Measurements from ENCODE around the gene MMP24. TPM values are rescaled to one million over a fixed set of nuclear protein-coding genes. Genes with fewer than 3 reads are reported as not detected.

The MMP24 gene
- total and polyA plus RNA-seq, 2 donors = 0.05 to 0.11 TPM

DNA sequence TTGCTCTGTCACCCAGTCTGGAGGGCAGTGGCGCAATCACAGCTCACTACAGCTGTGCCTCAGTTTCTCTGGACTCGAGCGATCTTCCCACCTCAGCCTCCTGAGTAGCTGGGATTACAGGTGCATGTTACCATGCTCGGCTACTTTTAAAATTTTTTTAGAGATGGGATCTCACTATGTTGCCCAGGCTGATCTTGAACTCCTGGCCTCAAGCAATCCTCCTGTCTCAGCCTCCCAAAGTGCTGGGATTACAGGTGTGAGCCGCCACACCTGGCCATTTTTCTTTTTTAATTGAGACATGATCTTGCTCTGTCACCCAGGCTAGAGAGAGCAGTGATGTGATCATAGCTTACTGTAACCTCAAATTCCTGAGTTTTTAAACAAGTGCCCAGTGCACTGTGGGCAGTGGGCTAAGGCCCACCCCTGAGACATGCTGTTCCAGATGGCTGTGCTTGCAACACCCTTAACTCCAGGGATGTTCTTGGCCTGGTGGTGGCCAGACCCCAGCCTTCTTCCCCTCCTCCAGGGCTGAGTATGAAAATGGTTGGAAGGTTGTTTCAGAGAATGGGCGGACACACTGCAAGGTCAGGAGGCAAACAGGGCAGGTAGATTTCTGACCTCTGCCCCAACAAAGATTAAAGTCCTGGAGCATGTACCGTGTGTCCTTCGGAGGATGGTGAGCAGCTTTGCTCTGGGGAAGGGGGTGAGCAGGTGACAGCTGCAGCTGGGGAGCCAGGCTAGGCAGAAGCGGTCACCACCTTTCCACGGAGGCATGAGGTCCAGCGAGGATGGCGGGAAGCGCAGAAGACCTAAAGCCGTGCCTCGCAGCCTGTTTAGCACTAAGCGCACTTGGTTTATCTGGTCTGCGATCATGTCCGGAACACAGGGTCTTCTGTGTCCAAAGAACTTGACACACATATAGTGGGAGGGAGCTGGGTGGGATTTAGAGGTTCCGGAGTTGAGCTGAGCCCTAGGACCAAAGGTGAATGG, 67.1 kb downstream of the MMP24 start:
- Histone ChIP-seq H3K9me3 (ENCODE audit: control insufficient read depth in 2 of 2, insufficient read depth in 1 of 2, low read length in 1 of 2) (no peaks in the 10 kb centered on the region), H3K4me3 (ENCODE audit: low read length in 2 of 2) (no peak overlapping the region), H3K27ac (ENCODE audit: low read depth in 1 of 2, low read length in 1 of 2) (no peak overlapping the region), H3K27me3 (ENCODE audit: control insufficient read depth in 2 of 2, insufficient read depth in 1 of 2, low read length in 1 of 2) (peaks cover 0 to 9% of the 10 kb centered on the region in 2 donors), H3K4me1 (ENCODE audit: control insufficient read depth in 2 of 2, insufficient read depth in 2 of 2, low read length in 2 of 2) (no peaks in the 10 kb centered on the region), H3K36me3 (ENCODE audit: control insufficient read depth in 2 of 2, insufficient read depth in 2 of 2, low read length in 1 of 2) (no peaks in the 10 kb centered on the region)
- DNase-seq (ENCODE audit: low read depth in 6 of 9, low spot score in 9 of 9) = no peak
- WGBS = 92% methylated on average over 19 of the region's 19 CpGs

GRCh38 chr20:35294293-35294685, 67.8 kb downstream of the MMP24 start:
- no peaks in the 10 kb centered on the region for H3K4me1 ChIP-seq (ENCODE audit: control insufficient read depth in 2 of 2, insufficient read depth in 2 of 2, low read length in 2 of 2)

DNA sequence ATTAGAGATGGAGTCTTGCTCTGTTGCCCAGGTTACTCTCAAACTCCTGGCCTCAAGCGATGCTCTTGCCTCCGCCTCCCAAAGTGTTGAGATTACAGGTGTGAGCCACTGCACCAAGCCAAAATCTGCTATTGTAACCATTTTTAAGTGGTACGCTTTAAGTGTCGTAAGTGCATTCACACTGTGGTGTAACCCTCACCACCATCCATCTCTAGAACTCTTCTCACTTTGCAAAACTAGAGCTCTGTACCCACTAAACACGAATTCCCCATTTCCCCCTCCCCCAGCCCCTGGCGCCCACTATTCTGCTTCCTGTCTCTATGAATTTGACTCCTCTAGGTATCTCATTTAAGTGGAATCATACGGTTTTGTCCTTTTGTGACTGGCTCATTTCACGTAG, 68.6 kb downstream of the MMP24 start:
- no peak for DNase-seq (ENCODE audit: low read depth in 6 of 9, low spot score in 9 of 9)
- no peak overlapping the region for H3K4me3 ChIP-seq (ENCODE audit: low read length in 2 of 2)
- H3K4me1 ChIP-seq (ENCODE audit: control insufficient read depth in 2 of 2, insufficient read depth in 2 of 2, low read length in 2 of 2) = no peaks in the 10 kb centered on the region
- H3K27me3 ChIP-seq (ENCODE audit: control insufficient read depth in 2 of 2, insufficient read depth in 1 of 2, low read length in 1 of 2) = peaks cover 0 to 6% of the 10 kb centered on the region in 2 donors
- H3K36me3 ChIP-seq (ENCODE audit: control insufficient read depth in 2 of 2, insufficient read depth in 2 of 2, low read length in 1 of 2) = no peaks in the 10 kb centered on the region
- WGBS = 75% methylated on average over 8 of the region's 8 CpGs
- H3K27ac ChIP-seq (ENCODE audit: low read depth in 1 of 2, low read length in 1 of 2) = no peak overlapping the region
- no peaks in the 10 kb centered on the region for H3K9me3 ChIP-seq (ENCODE audit: control insufficient read depth in 2 of 2, insufficient read depth in 1 of 2, low read length in 1 of 2)

More at GRCh38 chr20:35294293-35294685, 67.8 kb downstream of the MMP24 start:
- no peak for DNase-seq (ENCODE audit: low read depth in 6 of 9, low spot score in 9 of 9)
- no peak overlapping the region for H3K27ac ChIP-seq (ENCODE audit: low read depth in 1 of 2, low read length in 1 of 2)
- peaks cover 0 to 6% of the 10 kb centered on the region in 2 donors for H3K27me3 ChIP-seq (ENCODE audit: control insufficient read depth in 2 of 2, insufficient read depth in 1 of 2, low read length in 1 of 2)
- 92% methylated on average over 5 of the region's 5 CpGs for WGBS
- no peaks in the 10 kb centered on the region for H3K36me3 ChIP-seq (ENCODE audit: control insufficient read depth in 2 of 2, insufficient read depth in 2 of 2, low read length in 1 of 2)
- H3K4me3 ChIP-seq (ENCODE audit: low read length in 2 of 2) = no peak overlapping the region
- H3K9me3 ChIP-seq (ENCODE audit: control insufficient read depth in 2 of 2, insufficient read depth in 1 of 2, low read length in 1 of 2) = no peaks in the 10 kb centered on the region

- WGBS = 97% methylated on average over 8 of the region's 8 CpGs
- H3K9me3 ChIP-seq (ENCODE audit: control insufficient read depth in 2 of 2, insufficient read depth in 1 of 2, low read length in 1 of 2) = no peaks in the 10 kb centered on the region
- DNase-seq (ENCODE audit: low read depth in 6 of 9, low spot score in 9 of 9) = no peak
- H3K27me3 ChIP-seq (ENCODE audit: control insufficient read depth in 2 of 2, insufficient read depth in 1 of 2, low read length in 1 of 2) = peaks cover 0 to 6% of the 10 kb centered on the region in 2 donors
- H3K36me3 ChIP-seq (ENCODE audit: control insufficient read depth in 2 of 2, insufficient read depth in 2 of 2, low read length in 1 of 2) = no peaks in the 10 kb centered on the region
- H3K4me1 ChIP-seq (ENCODE audit: control insufficient read depth in 2 of 2, insufficient read depth in 2 of 2, low read length in 2 of 2) = no peaks in the 10 kb centered on the region
- no peak overlapping the region for H3K27ac ChIP-seq (ENCODE audit: low read depth in 1 of 2, low read length in 1 of 2)
- no peak overlapping the region for H3K4me3 ChIP-seq (ENCODE audit: low read length in 2 of 2)
Measured at GRCh38 chr20:35295674-35296073, 69.2 kb downstream of the MMP24 start.

GRCh38 chr20:35296101-35296554, 69.6 kb downstream of the MMP24 start:
- Histone ChIP-seq H3K4me1 (ENCODE audit: control insufficient read depth in 2 of 2, insufficient read depth in 2 of 2, low read length in 2 of 2) (no peaks in the 10 kb centered on the region), H3K4me3 (ENCODE audit: low read length in 2 of 2) (no peak overlapping the region), H3K27me3 (ENCODE audit: control insufficient read depth in 2 of 2, insufficient read depth in 1 of 2, low read length in 1 of 2) (peaks cover 0 to 6% of the 10 kb centered on the region in 2 donors), H3K27ac (ENCODE audit: low read depth in 1 of 2, low read length in 1 of 2) (no peak overlapping the region), H3K9me3 (ENCODE audit: control insufficient read depth in 2 of 2, insufficient read depth in 1 of 2, low read length in 1 of 2) (no peaks in the 10 kb centered on the region), H3K36me3 (ENCODE audit: control insufficient read depth in 2 of 2, insufficient read depth in 2 of 2, low read length in 1 of 2) (no peaks in the 10 kb centered on the region)
- 78% methylated on average over 9 of the region's 9 CpGs for WGBS
- DNase-seq (ENCODE audit: low read depth in 6 of 9, low spot score in 9 of 9) = no peak

DNA sequence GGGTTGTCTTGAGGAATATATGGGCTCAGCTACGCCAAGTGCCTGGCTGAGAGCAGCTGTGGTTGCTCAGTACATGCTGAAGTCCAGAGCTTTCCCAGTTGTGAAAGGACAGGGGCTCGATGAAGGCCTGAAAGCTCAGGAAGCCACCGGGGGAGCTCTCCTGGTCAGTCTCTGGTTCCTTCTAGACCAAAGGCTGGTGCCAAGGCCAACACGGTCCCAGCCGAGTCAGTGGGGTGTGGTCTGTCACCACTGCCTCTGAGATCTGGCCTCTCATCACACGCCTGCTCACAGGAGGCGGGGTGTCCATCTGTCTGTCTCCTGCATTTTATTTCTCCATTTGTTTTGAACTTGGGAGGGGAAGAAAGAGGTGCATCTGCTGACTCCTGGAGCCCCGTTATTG, 70.7 kb downstream of the MMP24 start:
- no peaks in the 10 kb centered on the region for H3K9me3 ChIP-seq (ENCODE audit: control insufficient read depth in 2 of 2, insufficient read depth in 1 of 2, low read length in 1 of 2)
- no peak overlapping the region for H3K27ac ChIP-seq (ENCODE audit: low read depth in 1 of 2, low read length in 1 of 2)
- H3K36me3 ChIP-seq (ENCODE audit: control insufficient read depth in 2 of 2, insufficient read depth in 2 of 2, low read length in 1 of 2) = no peaks in the 10 kb centered on the region

DNA sequence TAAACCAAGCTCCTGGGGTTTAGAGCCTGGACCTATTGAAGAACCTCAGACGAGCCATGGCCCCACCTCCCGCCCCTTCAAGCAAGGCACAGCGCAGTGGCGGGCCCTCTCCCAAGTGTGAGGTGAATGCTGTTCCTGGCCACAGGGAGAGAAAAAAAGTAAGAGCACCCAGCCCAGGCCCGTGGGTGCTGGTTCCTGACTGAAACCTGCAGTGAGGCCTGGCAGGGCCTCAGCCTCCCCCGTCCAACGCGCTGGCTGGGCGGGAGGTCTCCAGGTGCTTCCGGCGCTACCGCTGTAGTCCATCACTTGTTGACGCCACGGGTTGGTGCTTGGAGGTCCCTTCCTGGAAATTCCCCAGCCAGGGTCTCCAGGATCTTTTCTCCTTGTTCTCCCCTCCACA, 71.2 kb downstream of the MMP24 start:
- no peaks in the 10 kb centered on the region for H3K9me3 ChIP-seq (ENCODE audit: control insufficient read depth in 2 of 2, insufficient read depth in 1 of 2, low read length in 1 of 2)
- peaks cover 0 to 4% of the 10 kb centered on the region in 2 donors for H3K27me3 ChIP-seq (ENCODE audit: control insufficient read depth in 2 of 2, insufficient read depth in 1 of 2, low read length in 1 of 2)
- H3K4me1 ChIP-seq (ENCODE audit: control insufficient read depth in 2 of 2, insufficient read depth in 2 of 2, low read length in 2 of 2) = no peaks in the 10 kb centered on the region
- H3K36me3 ChIP-seq (ENCODE audit: control insufficient read depth in 2 of 2, insufficient read depth in 2 of 2, low read length in 1 of 2) = no peaks in the 10 kb centered on the region
- no peak for DNase-seq (ENCODE audit: low read depth in 6 of 9, low spot score in 9 of 9)
- no peak overlapping the region for H3K4me3 ChIP-seq (ENCODE audit: low read length in 2 of 2)
- WGBS = 94% methylated on average over 14 of the region's 14 CpGs
- no peak overlapping the region for H3K27ac ChIP-seq (ENCODE audit: low read depth in 1 of 2, low read length in 1 of 2)

More for the DNA sequence above, 70.7 kb downstream of the MMP24 start:
- 88% methylated on average over 8 of the region's 8 CpGs for WGBS
- H3K4me3 ChIP-seq (ENCODE audit: low read length in 2 of 2) = no peak overlapping the region
- H3K27me3 ChIP-seq (ENCODE audit: control insufficient read depth in 2 of 2, insufficient read depth in 1 of 2, low read length in 1 of 2) = peaks cover 0 to 6% of the 10 kb centered on the region in 2 donors
- H3K4me1 ChIP-seq (ENCODE audit: control insufficient read depth in 2 of 2, insufficient read depth in 2 of 2, low read length in 2 of 2) = no peaks in the 10 kb centered on the region
- DNase-seq (ENCODE audit: low read depth in 6 of 9, low spot score in 9 of 9) = no peak

DNA sequence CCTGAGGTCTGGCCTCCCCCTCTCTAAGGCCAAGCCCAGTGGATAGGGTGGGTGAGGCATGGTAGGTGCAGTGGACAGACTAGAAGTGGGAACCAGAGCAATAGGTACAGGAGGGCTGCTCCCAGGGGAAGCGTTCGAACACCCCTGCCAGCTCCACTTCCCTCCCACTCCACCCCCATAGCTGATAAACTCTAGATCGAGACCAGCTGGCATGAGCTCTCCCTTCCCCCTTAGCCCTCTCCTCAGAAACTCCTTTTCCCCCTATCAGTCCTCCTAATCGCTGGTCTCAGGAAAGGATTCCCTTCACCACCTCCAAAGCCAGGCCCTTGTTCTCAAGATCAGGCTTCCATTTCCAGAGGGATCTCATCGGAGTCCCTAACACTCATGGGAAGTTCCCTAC, 71.8 kb downstream of the MMP24 start:
- Histone ChIP-seq H3K9me3 (ENCODE audit: control insufficient read depth in 2 of 2, insufficient read depth in 1 of 2, low read length in 1 of 2) (no peaks in the 10 kb centered on the region), H3K36me3 (ENCODE audit: control insufficient read depth in 2 of 2, insufficient read depth in 2 of 2, low read length in 1 of 2) (peaks cover 0 to under 1% of the 10 kb centered on the region in 2 donors), H3K4me1 (ENCODE audit: control insufficient read depth in 2 of 2, insufficient read depth in 2 of 2, low read length in 2 of 2) (no peaks in the 10 kb centered on the region), H3K4me3 (ENCODE audit: low read length in 2 of 2) (no peak overlapping the region), H3K27ac (ENCODE audit: low read depth in 1 of 2, low read length in 1 of 2) (no peak overlapping the region), H3K27me3 (ENCODE audit: control insufficient read depth in 2 of 2, insufficient read depth in 1 of 2, low read length in 1 of 2) (peaks cover 0 to 4% of the 10 kb centered on the region in 2 donors)
- 85% methylated on average over 5 of the region's 5 CpGs for WGBS
- DNase-seq (ENCODE audit: low read depth in 6 of 9, low spot score in 9 of 9) = no peak

DNA sequence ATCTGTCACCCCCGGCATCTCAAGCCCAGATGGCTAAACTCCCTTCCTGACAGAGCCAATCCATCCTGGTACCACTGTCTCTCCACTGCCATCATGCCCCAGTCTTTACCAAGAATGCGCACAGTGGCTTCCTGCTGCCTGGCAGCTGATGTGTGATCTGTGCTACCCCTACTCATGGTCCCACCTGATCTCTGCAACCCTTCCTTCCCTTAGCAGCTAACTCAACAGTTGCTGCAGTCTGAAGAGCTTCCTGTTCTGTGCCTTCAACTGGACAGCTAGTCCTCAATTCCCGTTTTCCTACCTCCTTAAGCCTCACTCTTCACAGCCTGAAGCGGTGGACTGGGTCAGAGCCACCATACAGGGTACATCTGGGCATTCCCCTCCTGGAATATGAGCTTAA, 73.3 kb downstream of the MMP24 start:
- Histone ChIP-seq H3K4me3 (ENCODE audit: low read length in 2 of 2) (no peak overlapping the region), H3K9me3 (ENCODE audit: control insufficient read depth in 2 of 2, insufficient read depth in 1 of 2, low read length in 1 of 2) (peaks cover 0 to 3% of the 10 kb centered on the region in 2 donors), H3K36me3 (ENCODE audit: control insufficient read depth in 2 of 2, insufficient read depth in 2 of 2, low read length in 1 of 2) (peaks cover 0 to 5% of the 10 kb centered on the region in 2 donors), H3K27ac (ENCODE audit: low read depth in 1 of 2, low read length in 1 of 2) (no peak overlapping the region), H3K27me3 (ENCODE audit: control insufficient read depth in 2 of 2, insufficient read depth in 1 of 2, low read length in 1 of 2) (peaks cover 0 to 4% of the 10 kb centered on the region in 2 donors), H3K4me1 (ENCODE audit: control insufficient read depth in 2 of 2, insufficient read depth in 2 of 2, low read length in 2 of 2) (peaks cover 0 to 4% of the 10 kb centered on the region in 2 donors)
- no peak for DNase-seq (ENCODE audit: low read depth in 6 of 9, low spot score in 9 of 9)
- WGBS = 80% methylated on average over 4 of the region's 4 CpGs
